ENCODE measurements around the gene GJD3.

- TF ChIP-seq POLR2A (IDR thresholded peaks at IDR 0.05) (no peak), EP300 (IDR thresholded peaks at IDR 0.05) (no peak)
- TF ChIP-seq, protein P1, sequence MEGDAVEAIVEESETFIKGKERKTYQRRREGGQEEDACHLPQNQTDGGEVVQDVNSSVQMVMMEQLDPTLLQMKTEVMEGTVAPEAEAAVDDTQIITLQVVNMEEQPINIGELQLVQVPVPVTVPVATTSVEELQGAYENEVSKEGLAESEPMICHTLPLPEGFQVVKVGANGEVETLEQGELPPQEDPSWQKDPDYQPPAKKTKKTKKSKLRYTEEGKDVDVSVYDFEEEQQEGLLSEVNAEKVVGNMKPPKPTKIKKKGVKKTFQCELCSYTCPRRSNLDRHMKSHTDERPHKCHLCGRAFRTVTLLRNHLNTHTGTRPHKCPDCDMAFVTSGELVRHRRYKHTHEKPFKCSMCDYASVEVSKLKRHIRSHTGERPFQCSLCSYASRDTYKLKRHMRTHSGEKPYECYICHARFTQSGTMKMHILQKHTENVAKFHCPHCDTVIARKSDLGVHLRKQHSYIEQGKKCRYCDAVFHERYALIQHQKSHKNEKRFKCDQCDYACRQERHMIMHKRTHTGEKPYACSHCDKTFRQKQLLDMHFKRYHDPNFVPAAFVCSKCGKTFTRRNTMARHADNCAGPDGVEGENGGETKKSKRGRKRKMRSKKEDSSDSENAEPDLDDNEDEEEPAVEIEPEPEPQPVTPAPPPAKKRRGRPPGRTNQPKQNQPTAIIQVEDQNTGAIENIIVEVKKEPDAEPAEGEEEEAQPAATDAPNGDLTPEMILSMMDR (IDR thresholded peaks at IDR 0.05): no peak
Observed at GRCh38 chr17:40337351-40337750, 27.2 kb downstream of the GJD3 start.

Data from tibial nerve (tissue), 4 donors.